K562 (cell line): ENCODE data around the gene CTXN3. TPM values are rescaled to one million over a fixed set of nuclear protein-coding genes. Genes with fewer than 3 reads are reported as not detected.

Experiments
- ATAC-seq: fragments of 200-7000 bp; cut with Tn5 transposase; 3 replicates; pipeline ENCODE4 v1.9.1; 2020; ENCODE audit warnings: moderate library complexity
- BruUV-seq: library from RNA; stranded (reverse); fragments of 400-500 nt; replicated peaks from 2 replicates; lab custom pipeline; 2021; lab: Mats Ljungman, UMichigan
- CTCF ChIA-PET: fragments of 300-600 bp; formaldehyde crosslinking; extraction: SDS; loops from one replicate; lab custom pipeline; 2021; ENCODE audit warnings: low intra/inter-chr PET ratio; lab: Yijun Ruan, JAX
- POLR2A ChIA-PET: fragments of 300-600, 350-650 bp; sonication (Branson Sonifier 250); formaldehyde crosslinking; extraction: SDS; loops from one replicate; lab custom pipeline; 2021; ENCODE audit warnings: antibody characterized with exemption, inconsistent platforms; lab: Yijun Ruan, JAX
- DNase-seq, 4 experiments: peaks; one replicate each; pipeline versions ENCODE4 v3.0.0 to v3.0.0-alpha.2; 2011 to 2018; ENCODE audit warnings: low spot score in 3 of 4, mixed read lengths in 3 of 4; ENCODE audit errors: extremely low read depth in 1 of 4
- FAIRE-seq: peaks from 2 replicates; lab custom pipeline; 2011; peaks lifted over from hg19 to GRCh38; lab: Jason Lieb, UNC
- H2AFZ ChIP-seq: 2 replicates; pipeline ENCODE4 v1.6.0; 2011; ENCODE audit warnings: low read depth, low read length, control low read depth, inconsistent platforms
- H3K27ac ChIP-seq: fragments of 200-600 bp; 3 replicates; pipeline ENCODE4 v1.8.0; 2011; ENCODE audit warnings: low read depth, mild to moderate bottlenecking, control low read depth, inconsistent platforms, low read length, moderate library complexity, mixed read lengths; ENCODE audit errors: extremely low read depth
- H3K27me3 ChIP-seq, 2 experiments: fragments of 300-600 bp in 1 of 2; 2 replicates in 1 of 2; 3 replicates in 1 of 2; pipeline versions ENCODE4 v1.6.0 to v1.8.0; 2011; ENCODE audit warnings: inconsistent platforms in 2 of 2, low read length in 2 of 2, mild to moderate bottlenecking in 1 of 2, mixed read lengths in 1 of 2, moderate library complexity in 1 of 2; ENCODE audit not compliant: control insufficient read depth in 2 of 2, insufficient read depth in 2 of 2
- H3K36me3 ChIP-seq: fragments of 300-600 bp; 3 replicates; pipeline ENCODE4 v1.8.0; 2011; ENCODE audit warnings: mild to moderate bottlenecking, low read length, inconsistent platforms; ENCODE audit not compliant: control insufficient read depth, insufficient read depth
- H3K4me1 ChIP-seq, 2 experiments: fragments of 200-600 bp in 1 of 2; replicated peaks in 1 of 2; 2 replicates in 1 of 2; 3 replicates in 1 of 2; pipeline versions ENCODE4 v1.5.1 to v1.8.0; 2011; ENCODE audit warnings: inconsistent platforms in 2 of 2, low read length in 2 of 2, mild to moderate bottlenecking in 1 of 2, mixed read lengths in 1 of 2, moderate library complexity in 1 of 2; ENCODE audit not compliant: control insufficient read depth in 2 of 2, insufficient read depth in 2 of 2
- H3K4me2 ChIP-seq: 2 replicates; pipeline ENCODE4 v1.6.1; 2011; ENCODE audit warnings: low read length, control low read depth, inconsistent platforms, mixed read lengths; ENCODE audit not compliant: insufficient read depth
- H3K4me3 ChIP-seq: fragments of 200-600 bp; sonication (generic), shearing (Covaris generic); 2 replicates; pipeline ENCODE4 v1.5.1; 2016; ENCODE audit warnings: control low read depth, inconsistent platforms
- H3K79me2 ChIP-seq: fragments of 200-600 bp; 3 replicates; pipeline ENCODE4 v1.8.0; 2011; ENCODE audit warnings: low read length, inconsistent platforms; ENCODE audit not compliant: control insufficient read depth, insufficient read depth
- H3K9ac ChIP-seq, 2 experiments: 2 replicates each; pipeline versions ENCODE4 v1.6.0 to v1.6.1; 2011; ENCODE audit warnings: low read depth in 2 of 2, low read length in 2 of 2, control low read depth in 1 of 2, inconsistent platforms in 1 of 2, mild to moderate bottlenecking in 1 of 2, mixed read lengths in 1 of 2; ENCODE audit not compliant: insufficient read depth in 1 of 2
- H3K9me1 ChIP-seq: one replicate; pipeline ENCODE4 v1.6.0; 2011; ENCODE audit warnings: inconsistent platforms, mild to moderate bottlenecking, low read length, moderate library complexity; ENCODE audit not compliant: control insufficient read depth, insufficient read depth
- H3K9me3 ChIP-seq: replicated peaks from 2 replicates; pipeline ENCODE4 v1.5.1; 2011; ENCODE audit warnings: low read depth, low read length, inconsistent platforms; ENCODE audit not compliant: control insufficient read depth, insufficient read depth
- H4K20me1 ChIP-seq: replicated peaks from 2 replicates; pipeline ENCODE4 v1.6.1; 2011; ENCODE audit warnings: low read length, inconsistent platforms, mixed read lengths; ENCODE audit not compliant: control insufficient read depth, insufficient read depth
- CBX8 ChIP-seq: fragments of 200-600 bp; sonication (generic); IDR thresholded peaks from 2 replicates; pipeline ENCODE4 v1.6.1; 2012; ENCODE audit warnings: borderline replicate concordance, mixed run types, low read depth, mild to moderate bottlenecking, moderate library complexity, mixed read lengths, low read length, control low read depth, inconsistent platforms; ENCODE audit not compliant: poor library complexity, severe bottlenecking; ENCODE audit errors: extremely low read depth
- CREB1 ChIP-seq, 2 experiments: sonication (generic) in 1 of 2; formaldehyde crosslinking in 1 of 2; IDR thresholded peaks; 2 replicates each; pipeline versions ENCODE4 v1.6.1 to v1.8.0; 2012 to 2022; ENCODE audit warnings: inconsistent platforms in 1 of 2, mild to moderate bottlenecking in 1 of 2, missing genetic modification reagents in 1 of 2, moderate library complexity in 1 of 2
- ESRRB ChIP-seq: fragments of 250-450 bp; sonication (Bioruptor Pico); IDR thresholded peaks from 2 replicates; pipeline ENCODE4 v1.5.0; 2020; ENCODE audit warnings: mild to moderate bottlenecking, moderate library complexity, borderline replicate concordance
- PCBP1 ChIP-seq: fragments of 200-400 bp; formaldehyde crosslinking; IDR thresholded peaks from 2 replicates; pipeline ENCODE4 v1.6.1; 2018; ENCODE audit warnings: mild to moderate bottlenecking, low read depth, low read length; ENCODE audit not compliant: poor library complexity, severe bottlenecking
- ZNF146 ChIP-seq: IDR thresholded peaks from one replicate; pipeline ENCODE4 v1.6.1; 2018; ENCODE audit warnings: missing compliant biosample characterization; ENCODE audit not compliant: unreplicated experiment
- ZNF644 ChIP-seq: fragments of 200-800 bp; sonication (Bioruptor generic); IDR thresholded peaks from 2 replicates; pipeline ENCODE4 v1.6.1; 2016; ENCODE audit warnings: low read depth, missing genetic modification characterization, missing compliant biosample characterization
- ZNF79 ChIP-seq: fragments of 250-450 bp; sonication (Bioruptor Pico); IDR thresholded peaks from 2 replicates; pipeline ENCODE4 v1.4.0; 2020; ENCODE audit warnings: low read depth, mild to moderate bottlenecking, moderate library complexity
- in situ Hi-C: fragments of 300-500 bp; cut with MboI; formaldehyde crosslinking; loops from 4 replicates; pipeline ENCODE4 v1.15.0; 2018; ENCODE audit warnings: inconsistent platforms, mixed read lengths
- intact Hi-C: fragments of 100-400 bp; cut with micrococcal nuclease; formaldehyde crosslinking; loops from 2 replicates; pipeline ENCODE4 v1.14.2; 2022
- polyA plus RNA-seq, 8 experiments: library from polyadenylated mRNA; depleted of rRNA in 4 of 8; stranded (reverse) in 5 of 8; unstranded in 3 of 8; fragments of >200 nt; fragmentation: Nextera tagmentation in 2 of 8; fragmentation: Illumina TruSeq in 1 of 8; extraction: Ambion mirVana in 2 of 8; extraction: Trizol in 1 of 8; gene quantifications; 2 replicates each; pipeline versions ENCODE4 v1.2.1 to v1.2.3, GENCODE V29; 2011 to 2014; ENCODE audit warnings: inconsistent platforms in 1 of 8, missing spikeins in 1 of 8
- total RNA-seq, 7 experiments: library from RNA; depleted of rRNA in 6 of 7; stranded (reverse); fragments of >200 nt in 6 of 7; fragmentation: Illumina TruSeq in 2 of 7; extraction: Trizol in 2 of 7; gene quantifications; 2 replicates each; pipeline versions ENCODE4 v1.2.1 to v1.2.3, GENCODE V29; 2011 to 2021; ENCODE audit warnings: low replicate concordance in 1 of 7
- TF ChIP-seq, protein P1 (sequence below): fragments of 450-650 bp; IDR thresholded peaks from 2 replicates; pipeline ENCODE4 v1.6.1; 2016; ENCODE audit warnings: mild to moderate bottlenecking, moderate library complexity
- TF ChIP-seq, protein P2 (sequence below): fragments of 250-450 bp; sonication (Bioruptor Pico); IDR thresholded peaks from 2 replicates; pipeline ENCODE4 v1.8.0; 2021; ENCODE audit warnings: mild to moderate bottlenecking, moderate library complexity

The CTXN3 gene
- total and polyA plus RNA-seq, 9 of the 15 experiments (the other 6 are each of a cell fraction or from before 2014, with no cell fraction given): not detected

DNA sequence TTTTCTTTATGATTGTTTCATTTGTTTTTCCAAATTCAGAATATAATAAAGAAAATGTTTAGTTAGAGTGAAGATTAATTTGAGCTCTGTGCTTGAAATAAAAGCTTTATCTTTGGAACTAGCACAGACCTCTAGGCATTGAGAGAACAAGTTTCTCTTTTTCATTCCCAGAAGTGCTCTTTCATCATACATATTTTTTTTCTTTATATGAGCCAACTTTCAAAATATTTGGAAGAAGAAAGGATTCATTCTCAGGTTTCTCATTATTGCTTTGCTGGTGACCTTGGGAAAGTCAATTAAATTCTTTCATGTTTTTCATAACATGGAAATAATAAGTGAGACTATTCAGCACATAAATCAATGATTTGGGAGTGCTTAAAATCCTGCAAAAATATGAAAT is 16.8 kb downstream of the CTXN3 start:
- Histone ChIP-seq H3K36me3 (no peaks in the 10 kb centered on the region), H3K27ac (no peak overlapping the region), H4K20me1 (no peaks in the 10 kb centered on the region), H3K4me3 (no peak overlapping the region), H3K9me3 (no peaks in the 10 kb centered on the region), H3K27me3 (no peaks in the 10 kb centered on the region; a peak in 1 of 5 replicates), H3K4me1 (no peaks in the 10 kb centered on the region), H3K79me2 (no peaks in the 10 kb centered on the region), H3K9ac (no peak overlapping the region), H2AFZ (no peak overlapping the region), H3K4me2 (no peak overlapping the region), H3K9me1 (no peaks in the 10 kb centered on the region)
- ATAC-seq (no peak), DNase-seq (no peak), FAIRE-seq (no peak)
- BruUV-seq: no TSS peak
- intact Hi-C loops (no loop called here), in situ Hi-C loops (no loop called here)
- POLR2A ChIA-PET: interaction anchor here (1.4 kb wide), 1 partner anchor 7 kb away, joined by 5 read pairs; no protein-coding TSS in a partner anchor
- CTCF ChIA-PET: no interaction called here
- TF ChIP-seq, protein P1, sequence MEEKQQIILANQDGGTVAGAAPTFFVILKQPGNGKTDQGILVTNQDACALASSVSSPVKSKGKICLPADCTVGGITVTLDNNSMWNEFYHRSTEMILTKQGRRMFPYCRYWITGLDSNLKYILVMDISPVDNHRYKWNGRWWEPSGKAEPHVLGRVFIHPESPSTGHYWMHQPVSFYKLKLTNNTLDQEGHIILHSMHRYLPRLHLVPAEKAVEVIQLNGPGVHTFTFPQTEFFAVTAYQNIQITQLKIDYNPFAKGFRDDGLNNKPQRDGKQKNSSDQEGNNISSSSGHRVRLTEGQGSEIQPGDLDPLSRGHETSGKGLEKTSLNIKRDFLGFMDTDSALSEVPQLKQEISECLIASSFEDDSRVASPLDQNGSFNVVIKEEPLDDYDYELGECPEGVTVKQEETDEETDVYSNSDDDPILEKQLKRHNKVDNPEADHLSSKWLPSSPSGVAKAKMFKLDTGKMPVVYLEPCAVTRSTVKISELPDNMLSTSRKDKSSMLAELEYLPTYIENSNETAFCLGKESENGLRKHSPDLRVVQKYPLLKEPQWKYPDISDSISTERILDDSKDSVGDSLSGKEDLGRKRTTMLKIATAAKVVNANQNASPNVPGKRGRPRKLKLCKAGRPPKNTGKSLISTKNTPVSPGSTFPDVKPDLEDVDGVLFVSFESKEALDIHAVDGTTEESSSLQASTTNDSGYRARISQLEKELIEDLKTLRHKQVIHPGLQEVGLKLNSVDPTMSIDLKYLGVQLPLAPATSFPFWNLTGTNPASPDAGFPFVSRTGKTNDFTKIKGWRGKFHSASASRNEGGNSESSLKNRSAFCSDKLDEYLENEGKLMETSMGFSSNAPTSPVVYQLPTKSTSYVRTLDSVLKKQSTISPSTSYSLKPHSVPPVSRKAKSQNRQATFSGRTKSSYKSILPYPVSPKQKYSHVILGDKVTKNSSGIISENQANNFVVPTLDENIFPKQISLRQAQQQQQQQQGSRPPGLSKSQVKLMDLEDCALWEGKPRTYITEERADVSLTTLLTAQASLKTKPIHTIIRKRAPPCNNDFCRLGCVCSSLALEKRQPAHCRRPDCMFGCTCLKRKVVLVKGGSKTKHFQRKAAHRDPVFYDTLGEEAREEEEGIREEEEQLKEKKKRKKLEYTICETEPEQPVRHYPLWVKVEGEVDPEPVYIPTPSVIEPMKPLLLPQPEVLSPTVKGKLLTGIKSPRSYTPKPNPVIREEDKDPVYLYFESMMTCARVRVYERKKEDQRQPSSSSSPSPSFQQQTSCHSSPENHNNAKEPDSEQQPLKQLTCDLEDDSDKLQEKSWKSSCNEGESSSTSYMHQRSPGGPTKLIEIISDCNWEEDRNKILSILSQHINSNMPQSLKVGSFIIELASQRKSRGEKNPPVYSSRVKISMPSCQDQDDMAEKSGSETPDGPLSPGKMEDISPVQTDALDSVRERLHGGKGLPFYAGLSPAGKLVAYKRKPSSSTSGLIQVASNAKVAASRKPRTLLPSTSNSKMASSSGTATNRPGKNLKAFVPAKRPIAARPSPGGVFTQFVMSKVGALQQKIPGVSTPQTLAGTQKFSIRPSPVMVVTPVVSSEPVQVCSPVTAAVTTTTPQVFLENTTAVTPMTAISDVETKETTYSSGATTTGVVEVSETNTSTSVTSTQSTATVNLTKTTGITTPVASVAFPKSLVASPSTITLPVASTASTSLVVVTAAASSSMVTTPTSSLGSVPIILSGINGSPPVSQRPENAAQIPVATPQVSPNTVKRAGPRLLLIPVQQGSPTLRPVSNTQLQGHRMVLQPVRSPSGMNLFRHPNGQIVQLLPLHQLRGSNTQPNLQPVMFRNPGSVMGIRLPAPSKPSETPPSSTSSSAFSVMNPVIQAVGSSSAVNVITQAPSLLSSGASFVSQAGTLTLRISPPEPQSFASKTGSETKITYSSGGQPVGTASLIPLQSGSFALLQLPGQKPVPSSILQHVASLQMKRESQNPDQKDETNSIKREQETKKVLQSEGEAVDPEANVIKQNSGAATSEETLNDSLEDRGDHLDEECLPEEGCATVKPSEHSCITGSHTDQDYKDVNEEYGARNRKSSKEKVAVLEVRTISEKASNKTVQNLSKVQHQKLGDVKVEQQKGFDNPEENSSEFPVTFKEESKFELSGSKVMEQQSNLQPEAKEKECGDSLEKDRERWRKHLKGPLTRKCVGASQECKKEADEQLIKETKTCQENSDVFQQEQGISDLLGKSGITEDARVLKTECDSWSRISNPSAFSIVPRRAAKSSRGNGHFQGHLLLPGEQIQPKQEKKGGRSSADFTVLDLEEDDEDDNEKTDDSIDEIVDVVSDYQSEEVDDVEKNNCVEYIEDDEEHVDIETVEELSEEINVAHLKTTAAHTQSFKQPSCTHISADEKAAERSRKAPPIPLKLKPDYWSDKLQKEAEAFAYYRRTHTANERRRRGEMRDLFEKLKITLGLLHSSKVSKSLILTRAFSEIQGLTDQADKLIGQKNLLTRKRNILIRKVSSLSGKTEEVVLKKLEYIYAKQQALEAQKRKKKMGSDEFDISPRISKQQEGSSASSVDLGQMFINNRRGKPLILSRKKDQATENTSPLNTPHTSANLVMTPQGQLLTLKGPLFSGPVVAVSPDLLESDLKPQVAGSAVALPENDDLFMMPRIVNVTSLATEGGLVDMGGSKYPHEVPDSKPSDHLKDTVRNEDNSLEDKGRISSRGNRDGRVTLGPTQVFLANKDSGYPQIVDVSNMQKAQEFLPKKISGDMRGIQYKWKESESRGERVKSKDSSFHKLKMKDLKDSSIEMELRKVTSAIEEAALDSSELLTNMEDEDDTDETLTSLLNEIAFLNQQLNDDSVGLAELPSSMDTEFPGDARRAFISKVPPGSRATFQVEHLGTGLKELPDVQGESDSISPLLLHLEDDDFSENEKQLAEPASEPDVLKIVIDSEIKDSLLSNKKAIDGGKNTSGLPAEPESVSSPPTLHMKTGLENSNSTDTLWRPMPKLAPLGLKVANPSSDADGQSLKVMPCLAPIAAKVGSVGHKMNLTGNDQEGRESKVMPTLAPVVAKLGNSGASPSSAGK: no peak
- TF ChIP-seq, protein P2, sequence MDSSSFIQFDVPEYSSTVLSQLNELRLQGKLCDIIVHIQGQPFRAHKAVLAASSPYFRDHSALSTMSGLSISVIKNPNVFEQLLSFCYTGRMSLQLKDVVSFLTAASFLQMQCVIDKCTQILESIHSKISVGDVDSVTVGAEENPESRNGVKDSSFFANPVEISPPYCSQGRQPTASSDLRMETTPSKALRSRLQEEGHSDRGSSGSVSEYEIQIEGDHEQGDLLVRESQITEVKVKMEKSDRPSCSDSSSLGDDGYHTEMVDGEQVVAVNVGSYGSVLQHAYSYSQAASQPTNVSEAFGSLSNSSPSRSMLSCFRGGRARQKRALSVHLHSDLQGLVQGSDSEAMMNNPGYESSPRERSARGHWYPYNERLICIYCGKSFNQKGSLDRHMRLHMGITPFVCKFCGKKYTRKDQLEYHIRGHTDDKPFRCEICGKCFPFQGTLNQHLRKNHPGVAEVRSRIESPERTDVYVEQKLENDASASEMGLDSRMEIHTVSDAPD (CRISPR knock-in tag): no peak
- TF ChIP-seq CBX8 (no peak), CREB1 (IDR thresholded peaks at IDR 0.05) (no peak), CREB1 (CRISPR knock-in tag; IDR thresholded peaks at IDR 0.05) (no peak), ZNF146 (no peak), ZNF644 (no peak), ESRRB (CRISPR knock-in tag) (no peak), ZNF79 (no peak), PCBP1 (no peak)
